HG02852 (cell line): ENCODE measurements around the gene FRMD6.

ENCODE experiments used
- ATAC-seq: cut with Tn5 transposase; IDR thresholded peaks from one replicate; pipeline ENCODE4 v1.9.1; 2021; ENCODE audit warnings: mild to moderate bottlenecking, moderate library complexity; ENCODE audit not compliant: unreplicated experiment

Gene FRMD6

GRCh38 chr14:51663783-51664326, 12.1 kb downstream of the FRMD6 start:
- no peak for ATAC-seq

- no peak for ATAC-seq
These were observed 14.4 kb downstream of the FRMD6 start for GRCh38 chr14:51666070-51666469.

- ATAC-seq: no peak
These were observed 15.1 kb downstream of the FRMD6 start for GRCh38 chr14:51666826-51667225.

- no peak for ATAC-seq
These were observed 17.2 kb downstream of the FRMD6 start for GRCh38 chr14:51668870-51669269.

- ATAC-seq: no peak
These were observed 22.7 kb downstream of the FRMD6 start for GRCh38 chr14:51674294-51675002.

- ATAC-seq: no peak
These were observed 24.8 kb downstream of the FRMD6 start for GRCh38 chr14:51676549-51676948.

- no peak for ATAC-seq
These were observed 25.6 kb downstream of the FRMD6 start for GRCh38 chr14:51677266-51677665.

- ATAC-seq: no peak
These were observed 26.0 kb downstream of the FRMD6 start for GRCh38 chr14:51677738-51678137.

- no peak for ATAC-seq
These were observed 28.3 kb downstream of the FRMD6 start for GRCh38 chr14:51680031-51680430.

- ATAC-seq: no peak
These were observed 29.7 kb downstream of the FRMD6 start for GRCh38 chr14:51681411-51681810.

GRCh38 chr14:51682411-51682810, 30.7 kb downstream of the FRMD6 start:
- ATAC-seq: no peak

- no peak for ATAC-seq
These were observed 33.0 kb downstream of the FRMD6 start for GRCh38 chr14:51684760-51685159.

- ATAC-seq: no peak
These were observed 39.5 kb downstream of the FRMD6 start for GRCh38 chr14:51691176-51691575.

GRCh38 chr14:51692646-51693045, 40.9 kb downstream of the FRMD6 start:
- no peak for ATAC-seq

- ATAC-seq: no peak
These were observed 46.1 kb downstream of the FRMD6 start for GRCh38 chr14:51697848-51698247.

- ATAC-seq: no peak
These were observed 50.2 kb downstream of the FRMD6 start for GRCh38 chr14:51701951-51702350.

- ATAC-seq: no peak
These were observed 52.1 kb downstream of the FRMD6 start for GRCh38 chr14:51703787-51704186.

- ATAC-seq: no peak
These were observed 52.8 kb downstream of the FRMD6 start for GRCh38 chr14:51704545-51704944.

- ATAC-seq: no peak
These were observed 55.6 kb downstream of the FRMD6 start for GRCh38 chr14:51707327-51707726.

- ATAC-seq: no peak
These were observed 59.8 kb downstream of the FRMD6 start for GRCh38 chr14:51711505-51711904.

- no peak for ATAC-seq
These were observed 63.5 kb downstream of the FRMD6 start for GRCh38 chr14:51715250-51715649.

GRCh38 chr14:51715742-51716141, 64.0 kb downstream of the FRMD6 start:
- no peak for ATAC-seq

GRCh38 chr14:51716610-51717009, 64.9 kb downstream of the FRMD6 start:
- no peak for ATAC-seq
